HCT116 (cell line): ENCODE results near the gene TEK. TPM values are rescaled to one million over a fixed set of nuclear protein-coding genes. Genes with fewer than 3 reads are reported as not detected.
A peak's percentile ranks its signal among the peaks of the same experiment; 100 is the strongest.
"Not testable (repeated sequence)": the region's sequence is repeated elsewhere in the genome, so short reads cannot be mapped to it uniquely, and the experiment has no call there.

Experiments used
- ATAC-seq: fragments of 200-7000 bp; cut with Tn5 transposase; 2 replicates; pipeline ENCODE4 v1.9.1; 2020; ENCODE audit warnings: mild to moderate bottlenecking, moderate library complexity
- BruUV-seq: library from RNA; stranded (reverse); fragments of 400-500 nt; replicated peaks from 2 replicates; lab custom pipeline; 2021; lab: Mats Ljungman, UMichigan
- CTCF ChIA-PET: fragments of 300-600 bp; sonication (Branson Sonifier 250); formaldehyde crosslinking; loops from one replicate; lab custom pipeline; 2021; ENCODE audit warnings: antibody characterized with exemption; lab: Charles Lee
- POLR2A ChIA-PET: fragments of 300-600, 350-600 bp; sonication (Branson Sonifier 250); formaldehyde crosslinking; loops from one replicate; lab custom pipeline; 2021; ENCODE audit warnings: antibody characterized with exemption; lab: Charles Lee
- RAD21 ChIA-PET, 2 experiments: fragments of 300-600 bp; sonication (Branson Sonifier 250); formaldehyde crosslinking; loops; one replicate each; lab custom pipeline; 2023; ENCODE audit warnings: low total read pairs in 2 of 2; ENCODE audit not compliant: uncharacterized antibody in 2 of 2, unreplicated experiment in 2 of 2, low non-redundant PET in 1 of 2; lab: Charles Lee
- DNase-seq: peaks from one replicate; pipeline ENCODE4 v3.0.0-alpha.2; 2010; ENCODE audit warnings: low read depth, low spot score
- H2AFZ ChIP-seq: fragments of 200-600 bp; shearing (Covaris generic), sonication (generic); 2 replicates; pipeline ENCODE4 v1.6.1; 2017; ENCODE audit warnings: low read depth, mixed run types, mixed read lengths, antibody characterized with exemption, low read length; ENCODE audit not compliant: poor library complexity, severe bottlenecking
- H3K27ac ChIP-seq: 2 replicates; pipeline ENCODE4 v1.5.1; 2012; ENCODE audit warnings: low read depth, low read length
- H3K27me3 ChIP-seq: fragments of 200-600 bp; sonication (generic); 2 replicates; pipeline ENCODE4 v1.6.1; 2016; ENCODE audit warnings: mixed run types, low read length, mixed read lengths; ENCODE audit not compliant: insufficient read depth
- H3K36me3 ChIP-seq, 2 experiments: fragments of 200-500 bp in 1 of 2; fragments of 200-600 bp in 1 of 2; sonication (Bioruptor generic) in 1 of 2; sonication (generic) in 1 of 2; 2 replicates each; pipeline versions ENCODE4 v1.5.1 to v1.6.1; 2014 to 2016; ENCODE audit warnings: low read length in 2 of 2, inconsistent platforms in 1 of 2, mixed read lengths in 1 of 2, mixed run types in 1 of 2; ENCODE audit not compliant: insufficient read depth in 2 of 2, control insufficient read depth in 1 of 2
- H3K4me1 ChIP-seq, 2 experiments: fragments of 200-600 bp in 1 of 2; sonication (generic) in 1 of 2; 2 replicates each; pipeline versions ENCODE4 v1.5.1 to v1.6.1; 2012 to 2017; ENCODE audit warnings: low read length in 2 of 2, inconsistent platforms in 1 of 2, mild to moderate bottlenecking in 1 of 2, mixed read lengths in 1 of 2, mixed run types in 1 of 2, moderate library complexity in 1 of 2; ENCODE audit not compliant: insufficient read depth in 2 of 2, control insufficient read depth in 1 of 2
- H3K4me2 ChIP-seq: fragments of 200-600 bp; sonication (generic); 2 replicates; pipeline ENCODE4 v1.6.1; 2017; ENCODE audit warnings: mixed run types, low read length, mixed read lengths
- H3K4me3 ChIP-seq, 2 experiments: fragments of 200-600 bp in 1 of 2; sonication (generic) in 1 of 2; replicated peaks in 1 of 2; 2 replicates each; pipeline ENCODE4 v1.5.1; 2011 to 2016; ENCODE audit warnings: low read length in 2 of 2, control low read depth in 1 of 2, low read depth in 1 of 2, mild to moderate bottlenecking in 1 of 2, mixed read lengths in 1 of 2, mixed run types in 1 of 2
- H3K79me2 ChIP-seq: fragments of 200-600 bp; sonication (generic); 2 replicates; pipeline ENCODE4 v1.6.1; 2017; ENCODE audit warnings: mild to moderate bottlenecking, mixed run types, low read length, moderate library complexity, mixed read lengths; ENCODE audit not compliant: insufficient read depth
- H3K9ac ChIP-seq: fragments of 200-600 bp; sonication (generic); 2 replicates; pipeline ENCODE4 v1.6.1; 2016; ENCODE audit warnings: low read length, mixed read lengths
- H3K9me2 ChIP-seq: fragments of 200-600 bp; sonication (generic), shearing (Covaris generic); 2 replicates; pipeline ENCODE4 v1.6.1; 2017; ENCODE audit warnings: mixed run types, mild to moderate bottlenecking, moderate library complexity; ENCODE audit not compliant: insufficient read depth
- H3K9me3 ChIP-seq, 2 experiments: fragments of 200-500 bp in 1 of 2; fragments of 200-600 bp in 1 of 2; sonication (Bioruptor generic) in 1 of 2; sonication (generic) in 1 of 2; 2 replicates each; pipeline ENCODE4 v1.6.1; 2014 to 2017; ENCODE audit warnings: low read length in 2 of 2, mixed read lengths in 2 of 2, inconsistent platforms in 1 of 2, low read depth in 1 of 2, mild to moderate bottlenecking in 1 of 2, mixed run types in 1 of 2, moderate library complexity in 1 of 2; ENCODE audit not compliant: control insufficient read depth in 1 of 2, insufficient read depth in 1 of 2
- H4K20me1 ChIP-seq: fragments of 200-600 bp; sonication (generic), shearing (Covaris generic); 2 replicates; pipeline ENCODE4 v1.6.1; 2017; ENCODE audit warnings: mixed run types, mild to moderate bottlenecking, moderate library complexity; ENCODE audit not compliant: insufficient read depth
- CBX3 ChIP-seq: IDR thresholded peaks from 2 replicates; pipeline ENCODE4 v1.6.1; 2012; ENCODE audit warnings: low read depth
- EGR1 ChIP-seq: IDR thresholded peaks from 2 replicates; pipeline ENCODE4 v1.6.1; 2012; ENCODE audit warnings: low read depth
- EZH2phosphoT487 ChIP-seq: fragments of 200-600 bp; IDR thresholded peaks from 2 replicates; pipeline ENCODE4 v1.6.1; 2018; ENCODE audit warnings: antibody characterized with exemption, borderline replicate concordance
- FOSL1 ChIP-seq: IDR thresholded peaks from 2 replicates; pipeline ENCODE4 v1.6.1; 2012; ENCODE audit warnings: low read depth
- JUND ChIP-seq: IDR thresholded peaks from 2 replicates; pipeline ENCODE4 v1.6.1; 2012
- MAX ChIP-seq: IDR thresholded peaks from 2 replicates; pipeline ENCODE4 v1.6.1; 2012
- POLR2AphosphoS5 ChIP-seq: IDR thresholded peaks from 2 replicates; pipeline ENCODE4 v1.6.1; 2011; ENCODE audit warnings: mild to moderate bottlenecking, low read depth, low read length, moderate library complexity
- SIN3A ChIP-seq: IDR thresholded peaks from 2 replicates; pipeline ENCODE4 v1.6.1; 2012; ENCODE audit warnings: low read depth
- SP1 ChIP-seq: IDR thresholded peaks from 2 replicates; pipeline ENCODE4 v1.6.1; 2012; ENCODE audit warnings: low read depth
- SRF ChIP-seq: IDR thresholded peaks from 2 replicates; pipeline ENCODE4 v1.6.1; 2012; ENCODE audit warnings: low read depth
- TCF7L2 ChIP-seq: IDR thresholded peaks from 2 replicates; pipeline ENCODE4 v1.7.0; 2011; ENCODE audit warnings: borderline replicate concordance, inconsistent platforms; ENCODE audit not compliant: insufficient read depth, insufficient read length; ENCODE audit errors: extremely low read depth
- YY1 ChIP-seq: IDR thresholded peaks from 2 replicates; pipeline ENCODE4 v1.6.1; 2011; ENCODE audit warnings: low read length, low read depth, moderate library complexity, mild to moderate bottlenecking; ENCODE audit not compliant: insufficient replicate concordance; ENCODE audit errors: extremely low read depth
- ZFX ChIP-seq: fragments of 450-650 bp; IDR thresholded peaks from 2 replicates; pipeline ENCODE4 v1.6.1; 2017
- ZNF274 ChIP-seq: fragments of 200-500 bp; sonication (Bioruptor generic); IDR thresholded peaks from 2 replicates; pipeline ENCODE4 v1.6.1; 2014; ENCODE audit warnings: mild to moderate bottlenecking, low read depth, low read length, inconsistent platforms
- intact Hi-C: fragments of 100-400 bp; cut with micrococcal nuclease; formaldehyde crosslinking; loops from 2 replicates; pipeline ENCODE4 v1.10.0; 2022
- total RNA-seq: library from RNA; stranded (reverse); gene quantifications from one replicate; pipeline ENCODE4 v1.2.1, GENCODE V29; 2021; ENCODE audit not compliant: unreplicated experiment

Gene TEK
- total RNA-seq, 1 experiment from 2014 or later = 0.15 TPM

- BruUV-seq = no TSS peak
- CTCF ChIA-PET = no interaction called here
Observed at GRCh38 chr9:27212621-27213020, 103.6 kb downstream of the TEK start.

DNA sequence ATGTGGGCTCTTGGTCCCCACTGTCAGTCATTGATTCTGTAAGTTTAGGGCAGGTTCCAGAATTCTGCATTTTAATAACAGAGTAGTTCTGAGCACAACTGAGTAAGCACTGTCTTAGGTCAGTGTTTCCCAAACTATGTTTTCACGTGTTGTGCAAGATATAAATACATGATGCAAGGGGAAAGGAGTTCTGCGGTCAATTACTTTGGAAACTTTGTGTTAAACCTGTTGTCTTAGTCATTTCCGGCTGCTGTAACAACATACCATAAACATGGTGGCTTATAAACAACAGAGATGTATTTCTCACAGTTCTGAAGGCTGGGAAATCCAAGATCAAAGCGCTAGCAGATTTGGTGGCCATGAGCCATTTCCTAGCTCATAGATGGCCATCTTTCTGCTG lies 118.2 kb downstream of the TEK start:
- H3K9me3 ChIP-seq = no peaks in the 10 kb centered on the region
- no peaks in the 10 kb centered on the region for H3K4me1 ChIP-seq
- no TSS peak for BruUV-seq
- no peaks in the 10 kb centered on the region for H3K36me3 ChIP-seq
- ChIA-PET POLR2A (no interaction called here), RAD21 (no interaction called here), CTCF (interaction anchor here (1.0 kb wide), 1 partner anchor 21 kb away, joined by 5 read pairs; no protein-coding TSS in a partner anchor)
- TF ChIP-seq YY1 (no peak), CBX3 (no peak), SRF (no peak), SIN3A (no peak)
- DNase-seq = no peak
- no peaks in the 10 kb centered on the region for H3K79me2 ChIP-seq
- H3K9ac ChIP-seq = no peak overlapping the region
- H3K4me3 ChIP-seq = no peak overlapping the region
- H3K9me2 ChIP-seq = no peaks in the 10 kb centered on the region
- peak overlapping the region; percentile 43 for H2AFZ ChIP-seq
- H4K20me1 ChIP-seq = no peaks in the 10 kb centered on the region
- no peak overlapping the region for H3K4me2 ChIP-seq
- peaks cover 6% of the 10 kb centered on the region; the same call in 1 of the 2 replicates for H3K27me3 ChIP-seq
- no peak overlapping the region for H3K27ac ChIP-seq
- intact Hi-C loops = no loop called here
- no peak for ATAC-seq

More at GRCh38 chr9:27212621-27213020, 103.6 kb downstream of the TEK start:
- no peaks in the 10 kb centered on the region for H4K20me1 ChIP-seq
- no peak for ATAC-seq
- no peak overlapping the region for H3K4me3 ChIP-seq
- intact Hi-C loops = no loop called here
- POLR2A ChIA-PET = no interaction called here
- H3K9me3 ChIP-seq = no peaks in the 10 kb centered on the region
- no peak overlapping the region for H3K27ac ChIP-seq
- RAD21 ChIA-PET = no interaction called here
- DNase-seq = no peak
- no peaks in the 10 kb centered on the region for H3K9me2 ChIP-seq
- no peak overlapping the region for H3K9ac ChIP-seq
- TF ChIP-seq SIN3A (no peak), FOSL1 (no peak), ZNF274 (no peak), EZH2phosphoT487 (no peak), EGR1 (no peak), ZFX (no peak), SRF (no peak), SP1 (no peak), JUND (no peak), MAX (no peak), POLR2AphosphoS5 (no peak), TCF7L2 (no peak), YY1 (no peak)
- TF ChIP-seq, all 23 proteins: peak for 0
- H3K4me2 ChIP-seq = no peak overlapping the region
- no peaks in the 10 kb centered on the region for H3K36me3 ChIP-seq
- H3K4me1 ChIP-seq = no peaks in the 10 kb centered on the region
- peaks cover 38% of the 10 kb centered on the region for H3K27me3 ChIP-seq
- H2AFZ ChIP-seq = no peak overlapping the region
- H3K79me2 ChIP-seq = no peaks in the 10 kb centered on the region

DNA sequence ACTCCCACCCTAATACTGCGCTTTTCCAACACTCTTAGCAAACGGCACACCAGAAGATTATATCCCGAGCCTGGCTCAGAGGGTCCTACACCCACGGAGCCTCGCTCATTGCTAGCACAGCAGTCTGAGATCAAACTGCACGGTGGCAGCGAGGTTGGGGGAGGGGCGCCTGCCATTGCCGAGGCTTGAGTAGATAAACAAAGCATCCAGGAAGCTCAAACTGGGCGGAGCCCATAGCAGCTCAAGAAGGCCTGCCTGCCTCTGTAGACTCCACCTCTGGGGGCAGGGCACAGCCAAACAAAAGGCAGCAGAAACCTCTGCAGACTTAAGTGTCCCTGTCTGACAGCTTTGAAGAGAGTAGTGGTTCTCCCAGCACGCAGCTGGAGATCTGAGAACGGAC lies 130.6 kb downstream of the TEK start:
- H4K20me1 ChIP-seq, H3K36me3 ChIP-seq, intact Hi-C loops, ATAC-seq, H3K9ac ChIP-seq, H3K27ac ChIP-seq, H3K4me1 ChIP-seq, H3K27me3 ChIP-seq, H3K4me2 ChIP-seq, CTCF ChIA-PET, DNase-seq, RAD21 ChIA-PET, H2AFZ ChIP-seq, POLR2A ChIA-PET, H3K79me2 ChIP-seq, H3K9me2 ChIP-seq, H3K9me3 ChIP-seq, BruUV-seq, H3K4me3 ChIP-seq: not testable (repeated sequence)
